ENCODE measurements around the gene TBXA2R.

GRCh38 chr19:3563709-3564524 is 42.8 kb downstream of the TBXA2R start:
- TF ChIP-seq EGR1 (IDR thresholded peaks at IDR 0.05) (no peak), CEBPB (IDR thresholded peaks at IDR 0.05) (no peak), EP300 (IDR thresholded peaks at IDR 0.05; ENCODE audit: borderline replicate concordance) (no peak), REST (IDR thresholded peaks at IDR 0.05; ENCODE audit: low read depth) (no peak), RAD21 (IDR thresholded peaks at IDR 0.05; ENCODE audit: low read depth) (no peak), TAF1 (IDR thresholded peaks at IDR 0.05; ENCODE audit: low read depth) (no peak), YY1 (IDR thresholded peaks at IDR 0.05; ENCODE audit: low read depth) (no peak), TCF12 (IDR thresholded peaks at IDR 0.05; ENCODE audit: low read depth) (no peak), MAX (IDR thresholded peaks at IDR 0.05) (no peak), CREB1 (IDR thresholded peaks at IDR 0.05; ENCODE audit: low read depth) (no peak), TEAD4 (IDR thresholded peaks at IDR 0.05) (no peak)

Measured in Ishikawa (cell line).